Fibroblast of mammary gland (primary cell): ENCODE data around the gene CLDN8.

Source experiments
- DNase-seq: peaks from one replicate; pipeline ENCODE4 v3.0.0-alpha.2; 2010; ENCODE audit warnings: low read depth
- H3K4me3 ChIP-seq: 2 replicates; pipeline ENCODE4 v1.5.1; 2011; ENCODE audit warnings: low read depth, mild to moderate bottlenecking, low read length, moderate library complexity; ENCODE audit not compliant: control insufficient read depth
- CTCF ChIP-seq: conservative IDR thresholded peaks from 2 replicates; pipeline ENCODE4 v1.5.1; 2011; ENCODE audit warnings: low read depth, low read length, inconsistent platforms; ENCODE audit not compliant: control insufficient read depth, insufficient read depth

CLDN8 gene

DNA sequence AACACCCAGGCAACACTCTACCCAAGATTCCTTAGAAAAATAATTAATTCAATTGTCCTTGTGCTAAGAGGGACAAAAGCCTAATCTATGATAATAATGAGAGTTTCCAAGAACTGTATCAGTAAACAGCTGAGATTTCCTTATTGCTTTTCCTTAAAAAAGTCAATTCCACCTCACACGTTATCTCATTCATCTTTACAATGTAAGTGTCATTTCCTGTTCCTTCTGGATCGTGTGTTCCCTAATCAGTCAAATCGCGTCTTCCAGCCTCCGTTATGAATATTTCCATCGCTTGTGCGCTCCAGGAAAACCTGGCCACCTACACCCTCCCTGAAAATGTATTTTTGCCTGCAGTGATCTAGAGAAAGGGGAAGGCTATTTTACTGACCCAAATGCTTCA is 25.3 kb downstream of the CLDN8 start:
- no peak for DNase-seq
- no peak overlapping the region for H3K4me3 ChIP-seq
- no peak for TF ChIP-seq CTCF

DNA sequence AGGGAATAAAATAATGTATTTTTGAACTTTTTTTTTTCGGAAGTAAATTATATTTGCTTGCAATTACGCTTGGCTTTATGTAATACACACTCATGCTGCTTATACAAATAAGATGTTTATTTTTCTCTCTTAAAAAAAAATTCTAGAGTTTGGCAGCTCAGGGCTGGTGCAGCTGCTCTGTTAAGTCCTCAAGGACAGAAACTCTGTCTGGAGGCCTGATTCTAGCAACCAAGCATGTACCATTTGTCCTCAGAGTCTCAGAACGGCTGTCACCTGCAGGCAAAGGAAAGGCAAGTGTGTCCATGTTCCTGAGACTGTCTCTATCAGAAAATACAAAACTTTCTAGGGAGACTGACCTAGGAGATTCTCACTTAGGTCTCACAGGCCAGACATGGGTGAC is 26.1 kb downstream of the CLDN8 start:
- H3K4me3 ChIP-seq = no peak overlapping the region
- DNase-seq = no peak
- TF ChIP-seq CTCF = no peak

DNA sequence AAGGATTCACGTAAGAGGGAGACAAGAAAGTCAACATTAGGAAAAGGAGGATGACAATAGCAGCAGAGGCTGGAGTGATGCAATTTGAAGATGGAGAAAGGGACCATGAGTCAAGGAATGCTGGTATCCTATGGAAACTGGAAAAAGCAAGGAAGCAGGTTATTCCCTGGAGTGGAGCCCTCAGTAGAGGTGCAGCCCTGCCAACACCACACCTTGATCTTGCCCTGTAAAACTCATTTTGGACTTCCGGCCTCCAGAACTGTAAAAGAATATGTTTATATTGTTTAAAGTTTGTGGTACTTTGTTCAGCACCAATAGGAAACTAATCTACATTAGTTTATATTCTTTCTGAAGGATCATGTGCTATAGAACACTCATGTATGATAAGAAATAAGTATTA is 29.7 kb downstream of the CLDN8 start:
- DNase-seq = no peak
- no peak overlapping the region for H3K4me3 ChIP-seq
- TF ChIP-seq CTCF = no peak

DNA sequence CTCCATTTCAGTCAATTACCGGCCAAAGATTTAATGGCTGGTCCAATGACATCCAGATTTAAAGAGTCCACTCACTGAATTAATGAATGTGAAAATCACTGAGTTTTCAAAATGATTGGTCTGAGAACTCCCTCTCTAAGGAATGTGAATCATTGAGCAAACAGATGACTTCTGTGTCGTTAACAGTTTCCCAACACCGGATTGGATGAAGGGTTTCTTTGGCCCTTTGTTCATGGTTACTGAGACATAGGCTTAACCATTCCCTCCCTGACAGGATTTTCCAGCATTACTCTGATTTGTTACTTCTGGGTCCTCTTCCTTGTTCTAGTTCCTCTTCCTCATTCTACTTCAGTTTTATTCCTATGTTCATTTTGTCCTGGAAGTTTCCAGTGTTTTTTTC is 47.8 kb downstream of the CLDN8 start:
- TF ChIP-seq CTCF = no peak
- no peak overlapping the region for H3K4me3 ChIP-seq
- DNase-seq = no peak

DNA sequence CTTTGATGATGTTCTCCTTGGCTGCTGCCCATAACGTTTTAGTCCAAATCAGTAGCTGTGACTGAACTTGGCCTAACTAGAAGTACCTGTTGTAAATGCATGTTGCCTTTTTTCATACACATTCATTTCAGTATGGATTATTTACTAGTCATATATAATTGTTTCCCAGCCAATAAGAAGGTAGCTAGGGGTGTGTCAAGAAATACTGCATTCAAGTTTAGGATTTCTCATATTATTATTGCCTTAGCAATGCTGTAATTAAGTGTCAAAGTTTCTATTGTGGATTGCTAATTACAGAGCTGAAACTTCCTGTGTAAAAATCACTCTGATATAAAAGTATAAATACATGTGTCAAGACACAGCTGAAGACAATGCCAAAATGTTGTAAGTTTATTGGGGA is 49.2 kb downstream of the CLDN8 start, which contains the start of gene CLDN17:
Gene CLDN17, minus strand, starts transcription at position 101 of the 400 bp plus-strand sequence. CDS start 188 bp downstream, outside the sequence.
- DNase-seq = no peak
- no peak for TF ChIP-seq CTCF
- no peak within 1 kb of the TSS for H3K4me3 ChIP-seq

- no peak for TF ChIP-seq CTCF
- no peak overlapping the region for H3K4me3 ChIP-seq
Measured at GRCh38 chr21:30166171-30166570, 49.7 kb downstream of the CLDN8 start.

DNA sequence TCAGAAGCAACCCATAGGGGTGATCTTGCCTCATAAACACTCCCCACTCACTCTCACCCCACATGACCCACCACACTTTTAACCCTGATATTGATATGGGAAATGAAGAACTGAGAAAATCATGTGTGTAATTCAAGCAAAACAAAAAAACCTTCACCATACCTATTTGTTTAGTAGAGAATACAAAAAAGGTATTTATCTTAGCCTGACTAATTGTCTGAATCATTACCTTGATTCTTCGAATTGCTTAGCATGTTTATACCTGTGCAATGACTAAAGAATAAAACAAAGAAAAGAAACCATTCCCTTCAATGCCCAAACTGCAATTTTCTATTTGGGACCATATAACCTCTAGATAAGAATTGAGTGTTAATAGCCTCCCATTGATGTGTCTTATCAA is 51.1 kb downstream of the CLDN8 start:
- no peak overlapping the region for H3K4me3 ChIP-seq
- no peak for DNase-seq
- no peak for TF ChIP-seq CTCF

More at GRCh38 chr21:30166171-30166570, 49.7 kb downstream of the CLDN8 start:
- no peak for DNase-seq
